Activated gamma-delta T cell treated with Interleukin-2 at 50 U/mL for 16 hours (primary cell): ENCODE results near the gene MPZL3.

Source experiments
- DNase-seq: peaks from one replicate; pipeline ENCODE4 v3.0.0-alpha.2; 2020

Gene MPZL3

GRCh38 chr11:118229274-118229847, 22.8 kb downstream of the MPZL3 start:
- DNase-seq = no peak

GRCh38 chr11:118227865-118228785, 24.0 kb downstream of the MPZL3 start:
- DNase-seq = peak; percentile 37

GRCh38 chr11:118226781-118227180, 25.4 kb downstream of the MPZL3 start:
- DNase-seq = no peak

- DNase-seq = no peak
Observed at GRCh38 chr11:118226296-118226695, 25.9 kb downstream of the MPZL3 start.

GRCh38 chr11:118224511-118225188, 27.5 kb downstream of the MPZL3 start, which contains the start of gene JAML:
JAML (minus strand) TSS chr11:118225011; CDS start chr11:118214866, 10,145 bp downstream.
- DNase-seq = peak; percentile 67

- DNase-seq = no peak
Observed at GRCh38 chr11:118223992-118224391, 28.2 kb downstream of the MPZL3 start.

GRCh38 chr11:118223570-118223969, 28.6 kb downstream of the MPZL3 start:
- DNase-seq = no peak

GRCh38 chr11:118222437-118222836, 29.7 kb downstream of the MPZL3 start:
- DNase-seq = no peak

GRCh38 chr11:118221419-118221818, 30.7 kb downstream of the MPZL3 start:
- no peak for DNase-seq

GRCh38 chr11:118219732-118220131, 32.4 kb downstream of the MPZL3 start:
- no peak for DNase-seq

GRCh38 chr11:118219244-118219643, 32.9 kb downstream of the MPZL3 start:
- no peak for DNase-seq

GRCh38 chr11:118217575-118217974, 34.6 kb downstream of the MPZL3 start:
- DNase-seq = no peak

GRCh38 chr11:118216621-118217481, 35.3 kb downstream of the MPZL3 start:
- DNase-seq = peak; percentile 26

GRCh38 chr11:118215765-118216164, 36.4 kb downstream of the MPZL3 start:
- DNase-seq = no peak

- no peak for DNase-seq
Observed at GRCh38 chr11:118215262-118215661, 36.9 kb downstream of the MPZL3 start.

- no peak for DNase-seq
Observed at GRCh38 chr11:118214210-118214914, 37.8 kb downstream of the MPZL3 start.

GRCh38 chr11:118213781-118214180, 38.4 kb downstream of the MPZL3 start:
- no peak for DNase-seq

- no peak for DNase-seq
Observed at GRCh38 chr11:118213201-118213600, 39.0 kb downstream of the MPZL3 start.

GRCh38 chr11:118212781-118213191, 39.4 kb downstream of the MPZL3 start:
- no peak for DNase-seq

- DNase-seq = no peak
Observed at GRCh38 chr11:118212131-118212725, 39.9 kb downstream of the MPZL3 start.

GRCh38 chr11:118211006-118211405, 41.2 kb downstream of the MPZL3 start:
- DNase-seq = no peak

GRCh38 chr11:118210323-118210722, 41.8 kb downstream of the MPZL3 start:
- DNase-seq = no peak
